Epithelial cell of proximal tubule (primary cell): Measurements from ENCODE around the gene CLIC4. TPM values are rescaled to one million over a fixed set of nuclear protein-coding genes. Genes with fewer than 3 reads are reported as not detected.
A peak's percentile ranks its signal among the peaks of the same experiment; 100 is the strongest.
"Not testable (repeated sequence)": the region's sequence is repeated elsewhere in the genome, so short reads cannot be mapped to it uniquely, and the experiment has no call there.

Experiments
- DNase-seq: peaks from one replicate; pipeline ENCODE4 v3.0.0-alpha.2; 2011; ENCODE audit warnings: low read depth
- H3K4me3 ChIP-seq: 2 replicates; pipeline ENCODE4 v1.5.1; 2011; ENCODE audit warnings: low read depth, mild to moderate bottlenecking, low read length
- total RNA-seq: library from RNA; depleted of rRNA; stranded (reverse); fragments of >200 nt; gene quantifications from 2 replicates; pipeline ENCODE4 v1.2.3, GENCODE V29; 2015
- TF ChIP-seq, protein P1 (sequence below): conservative IDR thresholded peaks from 2 replicates; pipeline ENCODE4 v1.5.1; 2012; ENCODE audit warnings: low read depth, mild to moderate bottlenecking, low read length

Gene CLIC4
- total RNA-seq = 143 and 148 TPM in 2 replicates

DNA sequence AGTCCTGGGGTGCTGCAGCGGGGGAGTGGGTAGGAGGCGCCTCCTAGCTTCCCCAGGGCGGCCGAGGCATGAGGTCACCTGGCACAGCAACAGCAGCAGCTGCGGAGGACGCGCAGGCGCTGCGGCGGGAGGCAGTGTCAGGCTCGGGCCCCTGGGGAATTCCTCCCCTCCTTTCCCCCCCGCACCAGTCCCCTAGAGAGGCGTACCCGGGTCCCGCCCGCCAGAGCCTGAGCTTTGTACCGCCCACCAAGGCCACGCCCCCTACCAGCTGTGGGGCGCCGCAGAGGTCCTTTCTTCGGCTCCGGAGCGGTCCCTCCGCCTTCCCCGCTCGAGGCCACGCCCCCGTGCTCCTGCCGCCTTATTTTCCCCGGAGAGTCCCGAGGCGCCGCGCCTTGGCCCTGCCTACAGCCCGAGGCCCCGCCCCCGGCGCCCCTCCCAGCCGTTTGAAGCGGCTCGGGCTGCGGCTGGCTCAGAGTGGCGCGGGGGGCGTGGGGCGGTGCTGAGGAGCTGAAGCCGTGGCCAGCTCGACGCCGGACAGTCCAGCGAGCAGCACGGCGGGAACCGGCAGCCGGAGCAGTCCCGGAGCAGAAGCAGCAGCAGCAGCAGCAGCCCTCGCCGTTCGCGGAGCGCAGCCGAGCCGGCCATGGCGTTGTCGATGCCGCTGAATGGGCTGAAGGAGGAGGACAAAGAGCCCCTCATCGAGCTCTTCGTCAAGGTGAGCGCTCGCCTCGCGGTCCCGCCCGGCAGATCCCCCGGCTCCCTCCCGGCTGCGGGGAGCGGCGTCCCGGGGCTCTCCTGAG is at the start of gene CLIC4:
TSS of gene CLIC4 (plus strand) at position 537 of the 800 bp plus-strand sequence. CDS start at position 644, 107 bp downstream.
- peak within 1 kb of the TSS; percentile 84 for H3K4me3 ChIP-seq
- peak; percentile 77 for DNase-seq
- TF ChIP-seq, protein P1, sequence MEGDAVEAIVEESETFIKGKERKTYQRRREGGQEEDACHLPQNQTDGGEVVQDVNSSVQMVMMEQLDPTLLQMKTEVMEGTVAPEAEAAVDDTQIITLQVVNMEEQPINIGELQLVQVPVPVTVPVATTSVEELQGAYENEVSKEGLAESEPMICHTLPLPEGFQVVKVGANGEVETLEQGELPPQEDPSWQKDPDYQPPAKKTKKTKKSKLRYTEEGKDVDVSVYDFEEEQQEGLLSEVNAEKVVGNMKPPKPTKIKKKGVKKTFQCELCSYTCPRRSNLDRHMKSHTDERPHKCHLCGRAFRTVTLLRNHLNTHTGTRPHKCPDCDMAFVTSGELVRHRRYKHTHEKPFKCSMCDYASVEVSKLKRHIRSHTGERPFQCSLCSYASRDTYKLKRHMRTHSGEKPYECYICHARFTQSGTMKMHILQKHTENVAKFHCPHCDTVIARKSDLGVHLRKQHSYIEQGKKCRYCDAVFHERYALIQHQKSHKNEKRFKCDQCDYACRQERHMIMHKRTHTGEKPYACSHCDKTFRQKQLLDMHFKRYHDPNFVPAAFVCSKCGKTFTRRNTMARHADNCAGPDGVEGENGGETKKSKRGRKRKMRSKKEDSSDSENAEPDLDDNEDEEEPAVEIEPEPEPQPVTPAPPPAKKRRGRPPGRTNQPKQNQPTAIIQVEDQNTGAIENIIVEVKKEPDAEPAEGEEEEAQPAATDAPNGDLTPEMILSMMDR = peak; percentile 25

DNA sequence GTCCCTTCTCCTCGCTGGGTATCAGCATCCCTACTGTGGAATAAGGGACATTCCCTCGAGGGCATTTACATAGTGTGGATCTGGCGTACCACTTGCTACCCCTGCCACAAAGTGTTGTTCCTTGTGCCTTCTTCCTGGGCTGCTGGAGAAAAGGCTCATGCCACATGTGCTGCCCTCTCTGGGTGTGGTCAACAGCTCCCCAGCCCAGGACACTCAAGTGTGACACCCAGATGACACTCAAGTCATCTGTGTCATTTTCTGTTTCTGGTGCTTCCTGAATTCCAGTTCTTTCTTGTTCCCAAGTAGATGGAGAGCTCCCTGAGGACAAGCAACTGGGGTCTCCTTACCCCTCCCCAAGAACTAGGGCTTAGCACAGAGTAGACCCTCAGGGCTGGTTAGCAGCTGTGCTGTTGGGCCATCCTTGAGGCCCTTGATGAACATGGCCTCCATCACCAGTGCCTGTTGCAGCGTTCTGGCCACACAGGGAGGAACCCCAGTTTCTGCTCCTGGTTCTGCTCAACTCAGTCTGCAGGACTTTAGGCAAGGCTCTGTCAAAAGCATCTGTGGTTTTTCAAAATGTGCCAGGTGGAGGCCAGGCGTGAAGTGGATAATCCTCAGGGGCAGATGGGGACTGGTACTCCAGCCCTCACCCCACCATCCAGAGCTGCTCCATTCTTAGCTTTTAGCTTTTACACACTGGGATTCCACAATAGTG is 49.0 kb upstream of the CLIC4 start:
- H3K4me3 ChIP-seq = no peak overlapping the region
- TF ChIP-seq, protein P1 = no peak
- DNase-seq = no peak

DNA sequence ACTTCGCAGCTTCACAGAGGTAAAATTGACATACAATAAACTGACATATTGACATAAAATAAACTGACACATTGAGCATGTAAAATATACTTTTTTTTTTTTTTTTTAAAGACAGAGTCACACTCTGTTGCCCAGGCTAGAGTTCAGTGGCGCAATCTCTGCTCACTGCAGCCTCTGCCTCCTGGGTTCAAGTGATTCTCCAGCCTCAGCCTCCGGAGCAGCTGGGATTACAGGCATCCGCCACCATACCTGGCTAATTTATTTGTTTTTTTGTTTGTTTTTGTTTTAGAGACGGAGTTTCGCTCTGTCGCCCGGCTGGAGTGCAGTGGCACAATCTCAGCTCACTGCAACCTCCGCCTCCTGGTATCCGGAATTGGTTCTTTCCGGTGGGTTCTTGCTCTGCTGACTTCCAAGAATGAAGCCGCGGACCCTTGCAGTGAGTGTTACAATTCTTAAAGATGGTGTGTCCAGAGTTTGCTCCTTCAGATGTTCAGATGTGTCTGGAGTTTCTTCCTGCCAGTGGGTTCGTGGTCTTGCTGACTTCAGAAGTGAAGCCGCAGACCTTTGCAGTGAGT is 48.4 kb upstream of the CLIC4 start:
- TF ChIP-seq, protein P1 = no peak
- H3K4me3 ChIP-seq = no peak overlapping the region
- no peak for DNase-seq

DNA sequence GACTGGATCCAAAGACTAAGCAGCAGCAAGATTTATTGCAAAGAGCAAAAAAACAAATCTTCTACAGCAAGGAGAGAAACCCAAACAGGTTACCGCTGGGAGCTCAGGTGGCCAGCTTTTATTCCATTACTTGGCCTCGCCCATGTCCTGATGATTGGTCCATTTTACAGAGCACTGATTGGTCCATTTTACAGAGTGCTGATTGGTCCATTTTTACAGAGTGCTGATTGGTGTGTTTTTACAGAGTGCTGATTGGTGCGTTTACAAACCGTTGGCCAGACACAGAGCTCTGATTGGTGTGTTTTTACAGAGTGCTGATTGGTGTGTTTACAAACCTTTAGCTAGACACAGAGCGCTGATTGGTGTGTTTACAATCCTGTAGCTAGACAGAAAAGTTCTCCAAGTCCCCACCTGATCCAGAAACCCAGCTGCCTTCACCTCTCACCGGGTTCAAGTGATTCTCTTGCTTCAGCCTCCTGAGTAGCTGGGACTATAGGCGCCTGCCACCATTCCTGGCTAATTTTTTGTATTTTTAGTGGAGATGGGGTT is 47.7 kb upstream of the CLIC4 start:
- DNase-seq, H3K4me3 ChIP-seq: not testable (repeated sequence)

DNA sequence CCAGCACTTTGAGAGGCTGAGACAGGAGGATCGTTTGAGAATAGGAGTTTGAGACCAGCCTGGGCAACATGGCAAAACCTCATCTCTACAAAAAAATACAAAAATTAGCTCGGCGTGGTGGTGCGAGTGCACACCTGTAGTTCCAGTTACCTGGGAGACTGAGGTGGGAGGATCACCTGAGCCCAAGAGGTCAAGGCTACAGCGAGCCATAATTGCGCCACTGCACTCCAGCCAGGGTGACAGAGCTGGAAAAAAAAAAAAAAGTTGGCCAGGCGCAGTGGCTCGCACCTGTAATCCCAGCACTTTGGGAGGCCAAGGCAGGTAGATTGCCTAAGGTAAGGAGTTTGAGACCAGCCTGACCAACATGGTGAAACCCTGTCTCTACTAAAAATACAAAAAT is 46.9 kb upstream of the CLIC4 start:
- not testable (repeated sequence) for DNase-seq, H3K4me3 ChIP-seq

DNA sequence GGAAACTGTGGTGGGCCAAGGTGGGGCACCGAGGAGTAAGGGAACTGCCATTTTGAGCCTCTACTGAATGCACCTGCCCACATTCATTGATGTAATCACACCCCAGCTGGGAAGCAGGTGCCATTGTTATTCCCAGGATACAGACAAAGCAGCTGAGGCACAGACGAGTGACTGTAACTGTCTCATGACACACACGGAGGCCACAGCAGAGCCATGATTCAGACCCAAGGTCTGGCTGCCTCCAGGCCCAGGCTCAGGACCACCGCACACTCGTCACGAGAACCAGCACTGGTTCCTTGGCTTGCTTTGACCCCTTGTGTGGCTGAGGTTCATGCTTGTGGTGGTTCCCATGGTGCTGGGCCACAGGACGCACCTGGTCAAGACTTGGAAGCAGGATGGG is 45.6 kb upstream of the CLIC4 start:
- H3K4me3 ChIP-seq = no peak overlapping the region
- TF ChIP-seq, protein P1 = no peak
- DNase-seq = no peak

DNA sequence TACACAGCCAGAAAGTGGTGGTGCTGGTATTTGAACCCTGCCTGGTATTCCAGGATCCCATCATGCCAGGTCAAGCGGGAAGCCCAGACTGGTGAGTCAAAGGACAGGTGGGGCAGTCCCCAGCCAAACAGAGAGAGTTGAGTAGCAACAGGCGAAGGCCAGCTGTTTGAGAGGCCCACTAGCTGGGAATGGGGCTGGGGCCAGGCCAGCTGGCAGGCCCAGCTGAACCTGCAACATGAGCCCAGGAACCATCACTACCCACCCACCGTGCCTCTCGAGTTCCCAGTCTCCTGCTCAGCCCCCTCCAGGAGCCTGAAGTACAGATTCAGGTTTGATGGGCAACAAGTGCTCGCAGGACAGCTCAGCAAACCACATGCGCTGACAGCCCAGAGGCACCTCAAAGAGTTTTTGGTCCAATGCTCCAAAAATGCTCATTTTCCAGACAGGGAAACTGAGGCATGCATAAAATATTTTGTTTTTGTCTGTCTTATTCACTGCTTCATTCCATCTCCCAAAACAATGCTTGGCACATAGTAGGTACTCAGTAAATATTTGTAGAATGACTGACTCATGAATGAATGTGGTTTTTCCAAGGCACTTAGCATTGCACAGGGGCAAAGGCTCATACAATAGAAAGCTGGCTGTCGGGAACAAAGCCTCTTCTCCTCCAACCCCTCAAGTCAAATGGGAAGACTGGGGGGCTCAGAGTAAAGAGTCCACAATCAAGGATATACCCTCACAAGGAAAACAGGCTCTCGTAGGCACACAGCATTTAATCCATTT is 42.5 kb upstream of the CLIC4 start:
- TF ChIP-seq, protein P1 = no peak
- no peak overlapping the region for H3K4me3 ChIP-seq
- DNase-seq = no peak
